PC-9 (cell line): ENCODE measurements around the gene COPS6. TPM values are rescaled to one million over a fixed set of nuclear protein-coding genes. Genes with fewer than 3 reads are reported as not detected.

ENCODE experiments used
- BruUV-seq: library from RNA; stranded (reverse); fragments of 400-500 nt; replicated peaks from 2 replicates; lab custom pipeline; 2021; lab: Mats Ljungman, UMichigan
- CTCF ChIA-PET: fragments of 300-600 bp; sonication (Branson Sonifier 250); formaldehyde crosslinking; loops from one replicate; lab custom pipeline; 2022; ENCODE audit warnings: antibody characterized with exemption; lab: Charles Lee
- POLR2A ChIA-PET: fragments of 300-600 bp; sonication (Branson Sonifier 250); formaldehyde crosslinking; loops from one replicate; lab custom pipeline; 2022; ENCODE audit warnings: antibody characterized with exemption; ENCODE audit not compliant: unreplicated experiment; lab: Charles Lee
- DNase-seq, 2 experiments: peaks; one replicate each; pipeline versions ENCODE4 v3.0.0 to v3.0.0-alpha.2; 2015 to 2022; ENCODE audit warnings: mixed read lengths in 1 of 2
- H2AFZ ChIP-seq: fragments of 200-600 bp; sonication (generic); 2 replicates; pipeline ENCODE4 v1.8.1; 2017; ENCODE audit warnings: antibody characterized with exemption
- H3F3A ChIP-seq: fragments of 200-600 bp; sonication (generic); 2 replicates; pipeline ENCODE4 v1.8.1; 2017; ENCODE audit warnings: antibody characterized with exemption, mild to moderate bottlenecking, low read depth; ENCODE audit not compliant: insufficient read depth
- H3K27ac ChIP-seq: fragments of 200-600 bp; sonication (generic); 2 replicates; pipeline ENCODE4 v1.6.1; 2016; ENCODE audit warnings: mixed run types
- H3K27me3 ChIP-seq: fragments of 200-600 bp; sonication (generic); 2 replicates; pipeline ENCODE4 v1.6.1; 2016; ENCODE audit warnings: low read depth, mixed run types; ENCODE audit not compliant: insufficient read depth
- H3K36me3 ChIP-seq: fragments of 200-600 bp; sonication (generic); 2 replicates; pipeline ENCODE4 v1.6.1; 2016; ENCODE audit warnings: low read depth, mixed run types
- H3K4me1 ChIP-seq: fragments of 200-600 bp; sonication (generic); replicated peaks from 2 replicates; pipeline ENCODE4 v1.6.1; 2016; ENCODE audit warnings: mixed run types; ENCODE audit not compliant: insufficient read depth
- H3K4me2 ChIP-seq: fragments of 200-600 bp; sonication (generic); 2 replicates; pipeline ENCODE4 v1.6.1; 2017; ENCODE audit warnings: mixed run types
- H3K4me3 ChIP-seq: fragments of 200-600 bp; sonication (generic); 2 replicates; pipeline ENCODE4 v1.6.1; 2016; ENCODE audit warnings: mixed run types
- H3K79me2 ChIP-seq: fragments of 200-600 bp; sonication (generic); 2 replicates; pipeline ENCODE4 v1.6.1; 2017; ENCODE audit warnings: low read depth, mixed run types
- H3K9me2 ChIP-seq: fragments of 200-600 bp; sonication (generic); 2 replicates; pipeline ENCODE4 v1.8.1; 2017; ENCODE audit warnings: mild to moderate bottlenecking; ENCODE audit not compliant: insufficient read depth
- H3K9me3 ChIP-seq: fragments of 200-600 bp; sonication (generic); 2 replicates; pipeline ENCODE4 v1.8.1; 2016; ENCODE audit warnings: low read depth; ENCODE audit not compliant: insufficient read depth
- H4K20me1 ChIP-seq: fragments of 200-600 bp; sonication (generic); 2 replicates; pipeline ENCODE4 v1.8.1; 2017; ENCODE audit not compliant: insufficient read depth
- CTCF ChIP-seq: fragments of 200-600 bp; sonication (generic); conservative IDR thresholded peaks from 2 replicates; pipeline ENCODE4 v1.6.1; 2017; ENCODE audit warnings: mixed run types, antibody characterized with exemption, mild to moderate bottlenecking, moderate library complexity
- EZH2 ChIP-seq: fragments of 200-600 bp; sonication (generic); IDR thresholded peaks from 2 replicates; pipeline ENCODE4 v1.8.0; 2017; ENCODE audit warnings: antibody characterized with exemption, low read depth
- intact Hi-C: fragments of 100-400 bp; cut with micrococcal nuclease; formaldehyde crosslinking; loops from one replicate; pipeline ENCODE4 v1.10.0; 2022; ENCODE audit not compliant: unreplicated experiment
- total RNA-seq: library from RNA; stranded (reverse); gene quantifications from 2 replicates; pipeline ENCODE4 v1.2.3, GENCODE V29; 2021

Gene COPS6
- total RNA-seq, 1 experiment from 2014 or later, result 145 TPM

DNA sequence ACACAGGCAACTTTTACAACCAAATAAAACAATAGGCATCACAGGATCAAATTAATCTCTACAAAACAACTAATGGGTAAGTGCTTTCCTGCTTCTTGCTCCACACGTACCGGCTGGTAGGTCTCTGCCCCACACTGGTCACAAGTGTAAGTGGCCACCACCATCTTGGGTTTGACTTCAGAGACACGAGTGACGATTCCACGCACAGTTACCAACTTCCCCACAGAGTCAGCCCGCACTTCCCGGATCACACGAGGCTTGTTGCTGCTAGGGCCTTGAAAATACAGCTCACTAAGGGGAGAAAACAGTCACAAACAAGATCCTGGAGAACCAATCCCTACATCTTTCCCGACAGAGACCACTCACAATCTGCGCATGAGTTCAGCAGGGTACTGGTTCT, 10.1 kb downstream of the COPS6 start:
- CTCF ChIA-PET, result interaction anchor here (0.6 kb wide), 1 partner anchor 218 kb away, joined by 3 read pairs; no protein-coding TSS in a partner anchor
- H3K4me3 ChIP-seq, result no peak overlapping the region
- H3K4me2 ChIP-seq, result peak overlapping the region; percentile 94
- no peak for DNase-seq
- POLR2A ChIA-PET, result no interaction called here
- peaks cover 19% of the 10 kb centered on the region for H3K4me1 ChIP-seq
- no peak overlapping the region for H2AFZ ChIP-seq
- H3K9me2 ChIP-seq, result no peaks in the 10 kb centered on the region
- H3K9me3 ChIP-seq, result no peaks in the 10 kb centered on the region
- H4K20me1 ChIP-seq, result peaks cover 15% of the 10 kb centered on the region; the same call in 1 of the 2 replicates
- intact Hi-C loops, result no loop called here
- no peak overlapping the region for H3K27ac ChIP-seq
- no peaks in the 10 kb centered on the region for H3K27me3 ChIP-seq
- peaks cover 76% of the 10 kb centered on the region for H3F3A ChIP-seq
- no peak for TF ChIP-seq CTCF
- TF ChIP-seq EZH2, result no peak
- peaks cover 48% of the 10 kb centered on the region for H3K79me2 ChIP-seq
- peaks cover 48% of the 10 kb centered on the region for H3K36me3 ChIP-seq
- no TSS peak for BruUV-seq

DNA sequence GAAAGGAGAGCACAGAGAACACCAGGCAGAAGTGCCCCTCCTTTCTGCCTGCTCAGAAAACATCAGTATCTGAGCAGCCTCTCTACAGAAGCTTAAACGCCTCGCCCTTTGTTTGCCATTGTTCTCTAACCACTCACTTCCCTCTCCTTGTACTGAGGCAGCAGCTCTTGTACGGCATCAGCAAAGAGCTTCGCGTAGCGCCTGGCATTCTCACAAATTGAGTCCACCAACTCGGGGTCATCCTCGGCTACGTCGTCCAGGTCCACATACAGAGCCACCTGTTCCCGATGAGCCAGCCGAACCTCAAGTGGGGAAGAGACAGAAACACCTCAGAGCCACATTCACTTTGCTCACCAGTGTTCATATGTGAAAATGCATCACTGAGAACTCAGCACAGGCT, 10.7 kb downstream of the COPS6 start:
- no peak overlapping the region for H3K27ac ChIP-seq
- CTCF ChIA-PET, result interaction anchor here (0.6 kb wide), 1 partner anchor 218 kb away, joined by 3 read pairs; no protein-coding TSS in a partner anchor
- intact Hi-C loops, result no loop called here

GRCh38 chr7:100100420-100101015, 11.7 kb downstream of the COPS6 start:
- peak; percentile 84 to 96 for DNase-seq
- peak overlapping the region; percentile 83 for H2AFZ ChIP-seq
- no peaks in the 10 kb centered on the region for H3K9me2 ChIP-seq
- TF ChIP-seq EZH2 (no peak), CTCF (no peak)
- H3K27me3 ChIP-seq, result no peaks in the 10 kb centered on the region
- peak overlapping the region; percentile 99 for H3K4me3 ChIP-seq
- H3K4me2 ChIP-seq, result peak overlapping the region; percentile 94
- H4K20me1 ChIP-seq, result peaks cover 6% of the 10 kb centered on the region; the same call in 1 of the 2 replicates
- H3K36me3 ChIP-seq, result peaks cover 35% of the 10 kb centered on the region
- peaks cover 19% of the 10 kb centered on the region for H3K4me1 ChIP-seq
- H3K79me2 ChIP-seq, result peaks cover 48% of the 10 kb centered on the region
- no TSS peak for BruUV-seq
- peak overlapping the region; percentile 74 for H3K27ac ChIP-seq
- POLR2A ChIA-PET, result interaction anchor here (0.5 to 1.2 kb wide), 9 partner anchors 18 to 960 kb away, joined by 3 to 19 read pairs (median 7); partner anchors contain the start of gene LAMTOR4
- no peaks in the 10 kb centered on the region for H3K9me3 ChIP-seq
- H3F3A ChIP-seq, result peaks cover 60% of the 10 kb centered on the region
- intact Hi-C loops, result loop anchor here (1.0 to 2.0 kb wide), 4 partner anchors 18 to 329 kb away; partner anchors contain the start of genes CNPY4, MBLAC1, MEPCE and TAF6
- CTCF ChIA-PET, result interaction anchor here (0.6 to 1.8 kb wide), 2 partner anchors 16 to 18 kb away, joined by 3 to 12 read pairs; no protein-coding TSS in a partner anchor

More for the DNA sequence above, 10.7 kb downstream of the COPS6 start:
- POLR2A ChIA-PET, result no interaction called here
- TF ChIP-seq CTCF (no peak), EZH2 (no peak)
- no peaks in the 10 kb centered on the region for H3K9me2 ChIP-seq
- peaks cover 43% of the 10 kb centered on the region for H3K36me3 ChIP-seq
- H4K20me1 ChIP-seq, result peaks cover 15% of the 10 kb centered on the region; the same call in 1 of the 2 replicates
- peaks cover 48% of the 10 kb centered on the region for H3K79me2 ChIP-seq
- H3K27me3 ChIP-seq, result no peaks in the 10 kb centered on the region
- H3K4me1 ChIP-seq, result peaks cover 19% of the 10 kb centered on the region
- H3F3A ChIP-seq, result peaks cover 70% of the 10 kb centered on the region
- no TSS peak for BruUV-seq
- H3K4me3 ChIP-seq, result peak overlapping the region; percentile 99
- peak overlapping the region; percentile 94 for H3K4me2 ChIP-seq
- H3K9me3 ChIP-seq, result no peaks in the 10 kb centered on the region
- DNase-seq, result no peak
- H2AFZ ChIP-seq, result no peak overlapping the region
